GM21360 (cell line): Measurements from ENCODE around the gene UBE2G2.

Experiments
- ATAC-seq: cut with Tn5 transposase; IDR thresholded peaks from one replicate; pipeline ENCODE4 v1.9.1; 2021; ENCODE audit warnings: mild to moderate bottlenecking, moderate library complexity; ENCODE audit not compliant: unreplicated experiment

The UBE2G2 gene

DNA sequence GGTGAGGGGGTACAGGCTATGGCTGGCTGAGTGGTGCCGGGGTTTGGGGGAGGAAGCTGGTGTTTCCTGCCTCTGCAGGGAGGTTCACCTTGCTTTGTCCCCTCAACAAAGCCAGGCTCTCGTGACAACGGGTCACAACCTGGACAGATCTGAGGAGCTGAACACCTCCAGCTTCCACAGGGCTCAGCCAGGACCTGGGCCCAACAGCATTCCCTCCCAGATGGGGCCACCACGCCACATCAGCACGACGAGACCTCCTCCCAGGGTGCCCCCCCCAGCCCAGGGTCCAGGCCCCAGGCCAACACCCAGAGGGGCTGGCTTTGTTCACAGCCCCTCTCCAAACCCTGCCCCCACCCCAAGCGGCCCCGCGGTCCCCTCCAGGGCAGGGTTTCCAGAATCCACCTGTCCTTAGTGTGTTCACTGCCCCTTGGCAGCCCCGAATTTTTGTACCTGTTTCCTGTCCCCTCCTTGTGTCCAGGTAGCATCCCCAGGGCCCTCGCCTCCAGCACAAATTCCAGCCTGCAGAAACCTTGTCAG is 34.7 kb downstream of the UBE2G2 start:
- ATAC-seq, result no peak

DNA sequence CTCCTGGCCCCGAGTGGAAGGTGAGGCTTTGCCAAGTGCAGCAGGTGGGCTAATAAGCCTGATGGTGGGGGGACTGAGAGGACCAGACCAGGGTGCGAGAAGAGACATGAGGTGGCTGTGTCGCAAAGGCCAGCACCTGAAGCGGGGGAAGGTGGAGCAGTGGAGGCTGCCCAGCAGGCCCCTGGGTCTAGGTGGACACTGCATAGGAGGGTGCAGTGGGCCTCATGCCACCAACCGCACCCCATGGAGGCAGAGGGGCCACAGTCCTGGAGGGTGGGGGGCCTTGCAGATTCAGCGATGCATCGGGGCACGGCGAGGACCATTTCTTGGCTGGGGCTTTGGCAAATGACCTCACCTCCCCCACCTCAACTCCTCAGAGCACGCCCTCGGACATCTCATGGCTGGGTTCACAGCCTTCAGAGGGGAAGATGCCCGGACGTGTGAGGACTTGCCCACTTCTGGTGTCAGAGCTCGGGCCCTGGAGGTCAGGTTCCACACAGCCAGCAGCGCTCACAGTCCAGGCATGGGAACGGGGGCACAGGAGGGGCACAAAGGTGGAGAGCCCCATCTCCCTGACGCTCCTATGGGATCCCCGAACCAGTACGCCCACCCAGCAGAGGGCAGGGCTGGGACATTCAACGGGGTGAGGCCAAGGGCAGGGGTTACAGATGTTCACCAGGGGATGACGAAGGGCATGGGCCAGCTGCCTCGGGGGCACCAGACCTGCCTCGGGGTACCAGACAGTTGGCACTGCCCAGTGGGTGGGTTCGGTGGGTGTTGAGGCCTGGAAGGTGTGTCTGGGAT is 35.4 kb downstream of the UBE2G2 start:
- no peak for ATAC-seq

DNA sequence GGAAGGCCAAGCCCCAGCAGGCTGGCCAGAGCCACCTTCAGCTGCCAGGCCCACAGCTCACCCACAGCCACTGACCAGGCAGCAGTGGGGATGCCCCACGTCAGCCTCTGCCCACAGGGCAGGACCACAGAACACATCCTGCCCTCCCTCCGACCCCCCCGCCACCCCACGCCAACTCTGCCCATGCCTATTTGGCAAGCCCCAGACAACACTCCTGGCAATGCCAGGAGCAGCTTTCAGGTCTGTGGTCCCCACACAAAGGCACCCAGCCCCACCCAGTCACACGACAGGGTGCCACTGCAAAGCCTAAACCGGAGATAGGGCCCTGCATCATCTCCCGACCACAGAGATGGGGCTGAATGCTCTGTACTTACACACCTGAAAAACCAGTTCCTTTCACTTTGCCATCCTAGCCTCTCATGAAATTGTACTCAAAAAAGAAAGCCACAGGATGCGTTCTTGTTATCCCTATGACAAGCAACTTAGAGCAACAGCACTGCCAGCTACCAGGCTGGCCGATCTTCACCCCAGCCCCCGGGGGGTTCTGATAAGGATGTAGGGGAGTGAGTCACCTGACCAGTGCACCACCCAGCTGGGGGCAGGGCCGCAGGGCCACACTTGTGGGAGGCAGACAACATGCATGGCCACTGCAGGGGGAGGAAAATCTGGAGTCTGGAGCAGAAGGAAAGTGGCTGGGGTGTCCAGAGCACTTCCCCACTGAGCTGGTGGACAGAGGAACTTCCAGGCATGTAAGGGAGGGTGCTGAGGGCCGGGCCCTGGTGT is 36.2 kb downstream of the UBE2G2 start:
- no peak for ATAC-seq

DNA sequence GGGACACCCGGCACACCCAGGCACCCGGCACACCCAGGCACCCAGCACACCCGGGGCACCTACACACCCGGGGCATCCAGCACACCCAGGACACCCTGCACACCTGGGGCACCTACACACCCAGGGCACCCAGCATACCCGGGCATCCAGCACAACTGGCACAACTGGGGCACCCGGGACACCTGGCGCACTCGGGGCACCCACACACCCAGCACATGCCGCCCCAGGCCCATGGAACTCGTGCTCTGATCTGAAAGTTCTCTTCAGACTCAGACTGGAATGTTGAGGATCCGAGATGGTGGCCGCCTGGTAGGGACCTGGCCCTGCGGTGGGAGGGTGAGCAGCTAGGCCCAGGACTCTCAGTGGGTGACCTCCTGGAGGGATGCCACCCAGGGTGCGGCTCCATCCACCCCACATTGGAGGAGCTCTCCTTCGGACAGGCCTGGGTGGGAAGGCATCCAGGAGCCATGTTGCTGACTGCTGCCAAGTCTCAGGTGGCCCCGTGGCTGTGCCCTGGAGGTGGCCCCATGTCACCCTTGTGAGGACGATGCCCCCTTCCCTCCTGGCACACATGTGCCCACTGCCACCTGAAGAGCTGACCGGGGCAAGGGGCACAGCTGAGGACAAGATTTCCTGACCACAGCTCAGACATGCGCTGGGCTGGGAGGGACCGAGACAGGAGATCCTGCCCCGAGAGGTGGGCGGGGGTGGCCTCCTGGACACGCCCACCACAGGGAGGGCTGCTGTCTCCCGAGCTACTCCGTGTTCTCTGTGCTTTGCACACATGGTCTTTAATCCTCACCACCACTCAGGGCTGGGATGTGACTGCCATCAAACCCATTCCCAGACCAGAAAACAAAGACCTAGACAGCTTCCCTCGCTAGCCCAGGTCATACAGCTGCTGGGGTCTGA is 37.0 kb downstream of the UBE2G2 start:
- ATAC-seq, result no peak

- no peak for ATAC-seq
These were observed 37.9 kb downstream of the UBE2G2 start for GRCh38 chr21:44763451-44764318.

DNA sequence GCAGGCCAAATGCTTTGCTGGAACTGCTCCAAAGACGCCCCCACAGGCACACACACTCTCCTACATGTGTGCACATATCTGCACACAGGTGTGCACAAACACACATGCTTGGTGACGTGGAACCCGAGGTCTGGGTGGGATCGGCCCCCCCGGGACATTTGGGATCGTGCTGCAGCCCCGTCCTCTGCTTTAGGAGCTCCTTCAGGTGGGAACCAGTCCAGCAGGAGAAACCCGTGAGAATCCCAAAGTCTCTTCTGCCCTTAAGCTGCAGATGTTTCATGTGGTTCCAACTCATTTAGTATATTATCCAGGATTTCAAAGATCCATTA is 38.6 kb downstream of the UBE2G2 start:
- no peak for ATAC-seq

GRCh38 chr21:44762221-44763049 is 39.2 kb downstream of the UBE2G2 start:
- ATAC-seq, result no peak

- ATAC-seq, result no peak
These were observed 39.8 kb downstream of the UBE2G2 start for GRCh38 chr21:44761747-44762208.

DNA sequence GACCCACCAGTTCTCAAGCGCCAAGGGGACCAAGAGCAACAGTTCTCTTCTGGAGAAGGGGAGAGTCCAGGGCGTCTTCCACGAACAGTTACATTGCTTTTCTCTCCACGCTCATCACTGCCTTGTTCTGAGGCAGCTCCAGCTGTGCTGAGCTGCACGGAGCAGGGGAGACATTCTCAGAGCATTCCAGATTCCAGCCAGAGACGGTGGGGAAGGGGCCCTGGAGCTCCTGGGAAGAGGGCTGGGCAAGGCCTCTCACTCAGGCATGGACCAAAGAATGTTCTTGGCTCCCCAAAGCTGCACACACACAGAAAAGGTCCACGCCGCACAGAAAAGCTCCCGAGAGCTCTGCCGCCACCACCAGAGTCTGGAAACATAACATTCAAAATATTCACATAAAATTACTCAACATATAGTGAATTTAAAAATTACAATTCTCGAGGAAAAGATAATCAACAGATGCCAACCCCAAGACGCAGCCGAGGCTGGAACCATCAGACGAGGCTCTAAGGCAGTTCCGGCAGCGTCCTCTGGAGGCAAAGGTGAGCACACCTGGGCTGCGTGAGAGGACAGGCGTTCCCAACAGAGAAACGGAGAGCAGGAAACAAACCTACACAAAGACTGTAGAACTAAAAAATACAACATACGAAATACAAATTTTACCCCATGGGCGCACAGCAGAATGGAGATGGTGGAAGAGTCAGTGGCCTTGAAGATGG is 40.5 kb downstream of the UBE2G2 start:
- no peak for ATAC-seq

- no peak for ATAC-seq
These were observed 41.2 kb downstream of the UBE2G2 start for GRCh38 chr21:44760376-44760775.

- no peak for ATAC-seq
These were observed 41.9 kb downstream of the UBE2G2 start for GRCh38 chr21:44759628-44760285.

DNA sequence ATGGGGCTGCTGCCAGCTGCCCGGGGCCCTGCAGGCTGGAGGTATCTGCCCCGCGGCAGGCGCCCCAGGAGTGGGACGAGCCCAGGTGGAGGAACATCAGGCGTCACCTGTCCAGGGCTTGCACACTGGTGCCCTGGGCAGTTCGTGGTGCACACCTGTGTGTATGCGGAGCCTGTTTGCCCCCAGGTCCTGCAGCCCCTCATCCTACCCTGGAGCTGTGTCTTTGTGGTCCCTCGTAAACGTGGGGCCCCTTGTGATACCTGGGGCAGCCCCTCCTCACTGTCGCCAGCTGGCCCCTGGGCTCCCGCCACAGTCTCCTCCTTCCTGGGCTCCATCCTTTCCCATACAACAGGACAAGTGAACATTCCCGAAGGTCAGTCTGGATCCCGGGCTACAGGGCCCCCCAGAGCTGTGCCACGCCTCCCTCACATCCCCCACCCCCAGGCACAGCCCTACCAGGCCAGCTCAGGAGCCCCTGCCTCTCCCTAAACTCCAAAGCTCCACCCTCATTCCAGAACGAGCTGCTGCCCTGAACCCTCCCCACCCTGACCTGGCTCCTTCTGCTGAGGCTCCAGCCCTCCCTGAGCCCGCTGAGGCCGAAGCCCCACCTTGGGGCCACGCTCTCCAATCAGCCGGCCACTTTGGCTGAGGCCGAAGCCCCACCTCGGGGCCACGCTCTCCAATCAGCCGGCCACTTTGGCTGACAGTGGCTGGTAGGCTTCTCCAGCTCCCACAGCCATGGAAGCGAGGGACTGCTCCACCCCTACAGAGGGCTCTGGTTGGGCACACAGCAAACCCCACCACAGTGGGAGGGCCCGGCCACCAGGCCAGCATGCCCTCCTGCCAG is 42.6 kb downstream of the UBE2G2 start:
- ATAC-seq, result no peak

DNA sequence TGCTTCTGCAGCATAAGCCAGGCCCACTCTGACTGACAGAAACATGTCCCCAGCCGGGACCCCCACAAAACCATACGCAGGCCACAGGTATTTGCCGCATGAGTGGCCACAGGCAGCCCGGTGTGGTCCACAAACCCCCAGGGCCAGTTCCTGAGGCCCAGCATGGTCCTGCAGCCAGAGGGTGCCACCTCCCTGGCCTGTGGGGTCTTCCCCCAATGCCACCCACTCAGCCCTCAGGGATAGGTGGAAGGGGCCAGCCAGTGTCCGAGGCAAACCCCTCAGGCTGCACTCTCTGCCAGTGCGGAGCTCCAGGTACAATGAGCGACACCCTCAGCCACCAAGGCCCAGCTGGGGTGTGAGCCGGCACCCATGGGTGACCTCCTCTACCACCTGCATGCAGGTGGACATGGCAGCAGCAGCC is 43.5 kb downstream of the UBE2G2 start:
- no peak for ATAC-seq

GRCh38 chr21:44757731-44758130 is 43.9 kb downstream of the UBE2G2 start:
- ATAC-seq, result no peak

DNA sequence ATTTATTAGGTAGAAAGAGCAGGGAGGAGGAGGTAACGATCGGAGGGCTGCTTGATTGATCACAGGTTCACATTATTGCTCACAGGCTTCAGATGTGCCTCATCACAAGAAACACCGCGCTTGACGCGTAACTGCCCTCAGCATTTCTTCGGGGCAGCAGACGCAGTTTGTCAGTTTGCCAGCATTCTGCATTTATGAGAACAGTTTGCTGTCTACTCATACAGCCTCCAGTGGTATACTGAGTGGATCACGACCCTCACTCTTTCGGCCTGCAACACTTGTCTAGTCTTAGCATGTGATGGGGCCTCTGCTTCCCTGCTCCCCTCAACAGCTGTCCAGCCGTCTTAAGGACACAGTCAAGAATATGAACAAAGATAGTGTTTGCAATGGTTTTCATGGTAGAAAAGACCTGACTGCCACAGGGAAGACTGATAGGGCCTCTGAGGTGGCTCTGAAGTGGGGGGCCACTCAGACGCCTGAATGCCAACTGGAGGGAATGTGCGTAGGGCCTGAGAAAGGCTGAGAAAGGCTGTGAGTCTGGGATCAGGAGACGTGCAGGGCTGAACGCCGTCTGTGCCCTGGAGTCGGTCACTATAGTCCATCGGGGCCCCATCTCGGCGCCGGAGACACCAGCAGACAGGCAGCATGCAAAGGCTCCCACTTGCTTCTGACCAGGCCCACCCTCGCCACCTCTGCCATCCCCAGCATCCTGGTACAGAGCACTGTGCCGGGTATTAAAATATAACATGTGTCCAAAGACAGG is 45.0 kb downstream of the UBE2G2 start:
- no peak for ATAC-seq

GRCh38 chr21:44755227-44755626 is 46.4 kb downstream of the UBE2G2 start:
- no peak for ATAC-seq
